ENCODE data around the gene GAS7. TPM values are rescaled to one million over a fixed set of nuclear protein-coding genes. Genes with fewer than 3 reads are reported as not detected.

The GAS7 gene
- total RNA-seq, 1 experiment from 2014 or later = 4.1 TPM

DNA sequence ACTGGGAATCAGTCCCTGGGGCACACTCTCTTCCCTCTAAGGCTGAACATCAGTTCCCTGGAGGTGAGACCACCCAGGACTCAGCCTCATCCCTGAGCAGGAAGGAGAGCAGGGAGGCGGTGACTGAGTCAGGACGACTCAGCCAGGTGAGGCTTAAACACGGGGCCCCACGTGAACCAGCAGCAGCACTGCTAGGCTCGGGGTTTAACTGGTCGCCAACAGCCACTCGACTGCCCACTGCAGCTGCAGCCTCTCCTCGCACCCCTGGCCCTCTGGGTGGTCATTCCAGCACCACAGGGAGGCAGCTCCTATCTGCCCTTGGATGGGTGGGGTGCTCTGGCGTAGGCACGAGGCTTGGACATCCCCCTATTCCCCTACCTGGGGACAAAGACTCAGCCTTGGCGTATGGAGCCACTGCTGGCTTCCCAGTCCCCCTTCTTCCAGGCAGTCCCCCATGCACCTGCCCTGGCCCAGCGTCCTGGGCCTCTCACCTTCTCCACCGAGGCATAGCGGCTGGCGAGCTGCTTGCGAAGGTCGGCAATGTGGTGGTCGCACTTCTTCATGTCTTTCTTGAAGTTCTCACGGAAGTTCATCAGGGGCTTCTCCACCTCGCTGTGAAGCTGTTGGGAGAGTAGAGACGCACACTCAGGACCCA lies 272.1 kb downstream of the GAS7 start:
- no peak overlapping the region for H3K27ac ChIP-seq (ENCODE audit: low read depth, low read length)
- intact Hi-C loops (cut with micrococcal nuclease) = loop anchor here (5.0 kb wide), 1 partner anchor 691 kb away; no protein-coding TSS in a partner anchor
- POLR2A ChIA-PET = no interaction called here
- DNase-seq (ENCODE audit: low read depth, low spot score) = no peak
- H3K9me2 ChIP-seq (ENCODE audit: insufficient read depth) = no peaks in the 10 kb centered on the region
- H3K36me3 ChIP-seq (ENCODE audit: control insufficient read depth in 1 of 2, insufficient read depth in 2 of 2, low read length in 2 of 2) = no peaks in the 10 kb centered on the region
- no peak for ATAC-seq
- H3K4me3 ChIP-seq (replicated peaks in 1 of 2; ENCODE audit: low read depth in 1 of 2, low read length in 2 of 2) = no peak overlapping the region
- no TSS peak for BruUV-seq (replicated peaks)
- H3K79me2 ChIP-seq (ENCODE audit: insufficient read depth, low read length) = no peaks in the 10 kb centered on the region
- RAD21 ChIA-PET (ENCODE audit: low non-redundant PET in 1 of 2, low total read pairs in 2 of 2, uncharacterized antibody in 2 of 2, unreplicated experiment in 2 of 2) = interaction anchor here in 1 of 2 experiments (1.1 kb wide), 1 partner anchor 688 kb away, joined by 3 read pairs; no protein-coding TSS in a partner anchor
- no peak overlapping the region for H2AFZ ChIP-seq (ENCODE audit: low read depth, low read length, poor library complexity, severe bottlenecking)
- H3K9me3 ChIP-seq (ENCODE audit: control insufficient read depth in 1 of 2, insufficient read depth in 1 of 2, low read depth in 1 of 2, low read length in 2 of 2) = no peaks in the 10 kb centered on the region
- TF ChIP-seq EGR1 (IDR thresholded peaks at IDR 0.05; ENCODE audit: low read depth) (no peak), POLR2AphosphoS5 (IDR thresholded peaks at IDR 0.05; ENCODE audit: low read depth, low read length) (no peak), ELF1 (IDR thresholded peaks at IDR 0.05; ENCODE audit: borderline replicate concordance, low read depth) (no peak), RAD21 (IDR thresholded peaks at IDR 0.05; ENCODE audit: low read depth) (no peak), FOSL1 (IDR thresholded peaks at IDR 0.05; ENCODE audit: low read depth) (no peak), ZFX (IDR thresholded peaks at IDR 0.05) (no peak), SP1 (IDR thresholded peaks at IDR 0.05; ENCODE audit: low read depth) (no peak), EZH2phosphoT487 (IDR thresholded peaks at IDR 0.05; ENCODE audit: borderline replicate concordance) (no peak), CBX3 (IDR thresholded peaks at IDR 0.05; ENCODE audit: low read depth) (no peak), JUND (IDR thresholded peaks at IDR 0.05) (no peak)
- TF ChIP-seq, protein P1, sequence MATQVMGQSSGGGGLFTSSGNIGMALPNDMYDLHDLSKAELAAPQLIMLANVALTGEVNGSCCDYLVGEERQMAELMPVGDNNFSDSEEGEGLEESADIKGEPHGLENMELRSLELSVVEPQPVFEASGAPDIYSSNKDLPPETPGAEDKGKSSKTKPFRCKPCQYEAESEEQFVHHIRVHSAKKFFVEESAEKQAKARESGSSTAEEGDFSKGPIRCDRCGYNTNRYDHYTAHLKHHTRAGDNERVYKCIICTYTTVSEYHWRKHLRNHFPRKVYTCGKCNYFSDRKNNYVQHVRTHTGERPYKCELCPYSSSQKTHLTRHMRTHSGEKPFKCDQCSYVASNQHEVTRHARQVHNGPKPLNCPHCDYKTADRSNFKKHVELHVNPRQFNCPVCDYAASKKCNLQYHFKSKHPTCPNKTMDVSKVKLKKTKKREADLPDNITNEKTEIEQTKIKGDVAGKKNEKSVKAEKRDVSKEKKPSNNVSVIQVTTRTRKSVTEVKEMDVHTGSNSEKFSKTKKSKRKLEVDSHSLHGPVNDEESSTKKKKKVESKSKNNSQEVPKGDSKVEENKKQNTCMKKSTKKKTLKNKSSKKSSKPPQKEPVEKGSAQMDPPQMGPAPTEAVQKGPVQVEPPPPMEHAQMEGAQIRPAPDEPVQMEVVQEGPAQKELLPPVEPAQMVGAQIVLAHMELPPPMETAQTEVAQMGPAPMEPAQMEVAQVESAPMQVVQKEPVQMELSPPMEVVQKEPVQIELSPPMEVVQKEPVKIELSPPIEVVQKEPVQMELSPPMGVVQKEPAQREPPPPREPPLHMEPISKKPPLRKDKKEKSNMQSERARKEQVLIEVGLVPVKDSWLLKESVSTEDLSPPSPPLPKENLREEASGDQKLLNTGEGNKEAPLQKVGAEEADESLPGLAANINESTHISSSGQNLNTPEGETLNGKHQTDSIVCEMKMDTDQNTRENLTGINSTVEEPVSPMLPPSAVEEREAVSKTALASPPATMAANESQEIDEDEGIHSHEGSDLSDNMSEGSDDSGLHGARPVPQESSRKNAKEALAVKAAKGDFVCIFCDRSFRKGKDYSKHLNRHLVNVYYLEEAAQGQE (IDR thresholded peaks at IDR 0.05; ENCODE audit: low read depth) = no peak
- TF ChIP-seq, protein P2, sequence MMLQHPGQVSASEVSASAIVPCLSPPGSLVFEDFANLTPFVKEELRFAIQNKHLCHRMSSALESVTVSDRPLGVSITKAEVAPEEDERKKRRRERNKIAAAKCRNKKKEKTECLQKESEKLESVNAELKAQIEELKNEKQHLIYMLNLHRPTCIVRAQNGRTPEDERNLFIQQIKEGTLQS (IDR thresholded peaks at IDR 0.05) = no peak
- TF ChIP-seq, protein P3, sequence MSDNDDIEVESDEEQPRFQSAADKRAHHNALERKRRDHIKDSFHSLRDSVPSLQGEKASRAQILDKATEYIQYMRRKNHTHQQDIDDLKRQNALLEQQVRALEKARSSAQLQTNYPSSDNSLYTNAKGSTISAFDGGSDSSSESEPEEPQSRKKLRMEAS (IDR thresholded peaks at IDR 0.05) = no peak
- TF ChIP-seq, protein P4, sequence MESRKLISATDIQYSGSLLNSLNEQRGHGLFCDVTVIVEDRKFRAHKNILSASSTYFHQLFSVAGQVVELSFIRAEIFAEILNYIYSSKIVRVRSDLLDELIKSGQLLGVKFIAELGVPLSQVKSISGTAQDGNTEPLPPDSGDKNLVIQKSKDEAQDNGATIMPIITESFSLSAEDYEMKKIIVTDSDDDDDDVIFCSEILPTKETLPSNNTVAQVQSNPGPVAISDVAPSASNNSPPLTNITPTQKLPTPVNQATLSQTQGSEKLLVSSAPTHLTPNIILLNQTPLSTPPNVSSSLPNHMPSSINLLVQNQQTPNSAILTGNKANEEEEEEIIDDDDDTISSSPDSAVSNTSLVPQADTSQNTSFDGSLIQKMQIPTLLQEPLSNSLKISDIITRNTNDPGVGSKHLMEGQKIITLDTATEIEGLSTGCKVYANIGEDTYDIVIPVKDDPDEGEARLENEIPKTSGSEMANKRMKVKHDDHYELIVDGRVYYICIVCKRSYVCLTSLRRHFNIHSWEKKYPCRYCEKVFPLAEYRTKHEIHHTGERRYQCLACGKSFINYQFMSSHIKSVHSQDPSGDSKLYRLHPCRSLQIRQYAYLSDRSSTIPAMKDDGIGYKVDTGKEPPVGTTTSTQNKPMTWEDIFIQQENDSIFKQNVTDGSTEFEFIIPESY (IDR thresholded peaks at IDR 0.05; ENCODE audit: extremely low read depth, insufficient replicate concordance, low read length) = no peak
- CTCF ChIA-PET = interaction anchor here (1.1 to 3.2 kb wide), 3 partner anchors 30 to 56 kb away, joined by 4 to 25 read pairs (median 4); no protein-coding TSS in a partner anchor
- no peak overlapping the region for H3K9ac ChIP-seq (ENCODE audit: low read length)
- H3K27me3 ChIP-seq (ENCODE audit: insufficient read depth, low read length) = 0 out of 2 replicates have a peak, but pooled peaks cover 5% of the 10 kb centered on the region
- no peaks in the 10 kb centered on the region for H4K20me1 ChIP-seq (ENCODE audit: insufficient read depth)
- H3K4me1 ChIP-seq (ENCODE audit: control insufficient read depth in 1 of 2, insufficient read depth in 2 of 2, low read length in 2 of 2) = peaks cover 6 to 21% of the 10 kb centered on the region in 2 experiments
- no peak overlapping the region for H3K4me2 ChIP-seq (ENCODE audit: low read length)

All from HCT116 (cell line).